Sciatic nerve (tissue), 2 donors: Measurements from ENCODE around the gene SPEG. TPM values are rescaled to one million over a fixed set of nuclear protein-coding genes. Genes with fewer than 3 reads are reported as not detected.

Source experiments
- ATAC-seq: fragments of 200-7000 bp; cut with Tn5 transposase; one replicate; pipeline ENCODE4 v1.9.1; 2020; ENCODE audit warnings: mild to moderate bottlenecking, moderate library complexity
- DNase-seq: peaks from one replicate; pipeline ENCODE4 v3.0.0-alpha.2; 2020; ENCODE audit warnings: low spot score
- intact Hi-C: fragments of 100-400 bp; cut with DNase I; formaldehyde crosslinking; loops from one replicate; pipeline ENCODE4 v1.14.2; 2022
- total RNA-seq: library from RNA; stranded (reverse); fragmentation: NEBNext Ultra II Directional; extraction: Animal tissue kit (Norgen Biotek cat#: 25700); gene quantifications from one replicate; pipeline ENCODE4 v1.2.1, GENCODE V29; 2021
- donor health status: DM: no; HTN: no; CAD: no.
- donor health status: DM: no; HTN: no; CAD: no.

SPEG gene
- total RNA-seq, 1 donor from 2014 or later, result 7.2 TPM

DNA sequence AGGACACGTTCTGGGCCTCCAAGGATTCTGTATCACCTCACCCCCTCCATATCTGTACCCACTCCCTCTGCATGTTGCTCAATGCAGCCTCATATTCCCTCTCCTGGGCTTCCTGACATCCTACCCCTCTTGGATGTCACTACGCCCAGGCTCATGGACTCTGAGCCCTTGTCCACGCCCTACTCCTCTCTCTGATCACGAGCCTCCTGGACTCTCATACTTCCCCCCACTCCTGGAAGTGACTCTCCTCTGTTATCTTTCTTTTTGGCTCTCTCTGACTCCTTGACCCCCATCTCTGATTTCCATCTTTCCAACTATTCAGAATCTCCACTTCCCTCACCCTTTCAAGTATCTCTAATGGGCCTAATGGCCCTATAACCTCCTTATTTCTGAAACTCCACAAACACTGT lies 111.3 kb downstream of the SPEG start:
- ATAC-seq (no peak), DNase-seq (no peak)
- intact Hi-C loops, result no loop called here

DNA sequence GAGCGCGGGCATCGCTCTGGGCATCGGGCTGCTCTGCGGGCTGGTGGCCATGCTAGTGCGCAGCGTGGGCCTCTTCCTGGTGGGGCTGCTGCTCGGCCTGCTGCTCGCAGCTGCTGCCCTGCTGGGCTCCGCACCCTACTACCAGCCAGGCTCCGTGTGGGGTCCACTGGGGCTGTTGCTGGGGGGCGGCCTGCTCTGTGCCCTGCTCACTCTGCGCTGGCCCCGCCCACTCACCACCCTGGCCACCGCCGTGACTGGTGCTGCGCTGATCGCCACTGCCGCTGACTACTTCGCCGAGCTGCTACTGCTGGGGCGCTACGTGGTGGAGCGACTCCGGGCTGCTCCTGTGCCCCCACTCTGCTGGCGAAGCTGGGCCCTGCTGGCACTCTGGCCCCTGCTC lies 113.0 kb downstream of the SPEG start:
- intact Hi-C loops, result no loop called here
- ATAC-seq (no peak), DNase-seq (no peak)

Other genes with a start within 250 kb of the SPEG start
- gene ZFAND2B, start 228.1 kb upstream of the SPEG start, total RNA-seq, result 40.8 TPM
- 32.6 TPM for gene ABCB6, start 215.9 kb upstream of the SPEG start, total RNA-seq
- 39.9 TPM for gene ATG9A, start 205.2 kb upstream of the SPEG start, total RNA-seq
- gene ANKZF1, start 205.0 kb upstream of the SPEG start, total RNA-seq, result 46.9 TPM
- gene GLB1L, start 189.4 kb upstream of the SPEG start, total RNA-seq, result 4.2 TPM
- 16.5 TPM for gene STK16, start 189.4 kb upstream of the SPEG start, total RNA-seq
- not detected for gene TUBA4B, start 181.6 kb upstream of the SPEG start, total RNA-seq
- gene TUBA4A, start 180.9 kb upstream of the SPEG start, total RNA-seq, result 12.5 TPM
- gene DNAJB2, start 155.5 kb upstream of the SPEG start, total RNA-seq, result 120 TPM
- gene PTPRN, start 125.4 kb upstream of the SPEG start, total RNA-seq, result 0.58 TPM
- not detected for gene RESP18, start 102.1 kb upstream of the SPEG start, total RNA-seq
- 41.8 TPM for gene DNPEP, start 46.9 kb upstream of the SPEG start, total RNA-seq
- gene DES, start 16.5 kb upstream of the SPEG start, total RNA-seq, result 1.4 TPM
- gene GMPPA, start 64.0 kb downstream of the SPEG start, total RNA-seq, result 25.9 TPM
- gene ASIC4, start 79.6 kb downstream of the SPEG start, total RNA-seq, result 0.31 TPM
- gene CHPF, start 109.0 kb downstream of the SPEG start, total RNA-seq, result 33.4 TPM
- gene TMEM198, start 109.2 kb downstream of the SPEG start, total RNA-seq, result 2.1 TPM
- gene OBSL1, start 136.7 kb downstream of the SPEG start, total RNA-seq, result 85.2 TPM
- gene INHA, start 137.5 kb downstream of the SPEG start, total RNA-seq, result 0.53 TPM
- gene STK11IP, start 163.0 kb downstream of the SPEG start, total RNA-seq, result 58.5 TPM
- gene SLC4A3, start 192.8 kb downstream of the SPEG start, total RNA-seq, result 6.7 TPM